Stimulated activated CD4-positive, alpha-beta T cell treated with anti-CD3 and anti-CD28 coated beads, TNF-alpha, amount 100 ng/mL, for 24 hours (primary cell): ENCODE data around the gene GULP1.

Source experiments
- DNase-seq, 3 experiments: peaks; one replicate each; pipeline ENCODE4 v3.0.0-alpha.2; 2020; ENCODE audit warnings: low read depth in 3 of 3

GULP1 gene

DNA sequence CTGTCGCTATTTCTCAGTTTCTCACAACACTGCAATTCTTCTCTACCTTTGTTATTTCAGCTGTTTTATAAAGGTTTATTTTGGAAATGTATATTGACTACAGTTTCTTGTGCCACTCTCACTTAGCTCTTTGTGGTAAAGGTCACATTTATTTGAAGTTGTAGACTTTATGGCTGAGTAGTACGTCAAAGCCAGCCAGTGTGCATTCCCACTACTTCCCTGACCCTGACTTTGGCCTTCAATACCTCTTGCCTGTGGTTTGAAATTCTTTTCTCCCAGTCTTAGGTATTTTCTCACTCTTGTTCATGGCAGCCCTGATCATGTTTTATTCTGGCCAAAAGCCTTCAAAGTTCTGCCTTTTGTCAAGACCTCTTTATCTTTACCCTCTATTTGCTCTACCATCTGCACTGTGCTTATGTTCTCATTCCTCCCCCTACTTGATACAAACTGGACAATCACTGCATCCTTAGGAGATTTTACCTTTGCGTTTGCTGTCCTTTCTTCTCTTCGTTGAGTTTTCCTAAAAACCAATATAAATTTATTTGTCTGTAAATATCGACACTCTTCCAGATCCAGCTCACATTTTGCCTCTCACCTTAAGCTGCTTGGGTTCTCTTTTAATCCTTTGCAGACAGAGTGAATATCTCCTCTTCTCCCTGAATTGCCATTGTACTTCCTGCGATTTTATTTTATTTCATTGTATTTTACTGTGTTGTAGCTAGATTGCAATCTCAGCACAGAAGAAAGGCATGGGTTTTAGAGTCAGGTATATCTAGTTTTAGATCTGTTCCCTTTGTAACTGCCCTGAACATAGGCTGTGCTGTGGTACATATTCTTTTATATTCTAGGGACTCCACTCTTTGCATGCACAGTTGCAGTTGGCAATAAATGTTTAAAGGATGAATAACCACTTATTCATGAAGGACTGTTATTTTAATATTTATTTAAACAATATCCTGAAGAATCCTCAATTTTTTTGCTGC, 31.2 kb downstream of the GULP1 start:
- no peak for DNase-seq

DNA sequence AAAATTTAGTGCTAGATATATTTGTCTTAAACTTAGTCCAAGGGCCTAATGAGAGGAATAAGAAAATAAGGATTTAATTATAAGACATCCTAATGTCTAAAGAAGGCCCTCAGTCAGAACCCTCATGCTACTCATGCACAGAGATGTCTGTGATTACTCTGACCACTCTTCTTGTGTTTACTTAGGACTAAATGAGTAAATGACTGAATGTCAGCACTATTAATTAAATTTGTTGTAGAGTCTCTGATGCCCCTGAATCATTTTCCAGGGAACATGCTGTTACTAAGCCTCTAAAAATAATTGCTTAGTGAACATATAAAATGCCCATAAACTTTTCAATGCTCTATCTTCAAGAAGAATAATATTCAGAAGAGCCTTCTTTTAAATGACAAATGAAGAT, 32.4 kb downstream of the GULP1 start:
- no peak for DNase-seq

DNA sequence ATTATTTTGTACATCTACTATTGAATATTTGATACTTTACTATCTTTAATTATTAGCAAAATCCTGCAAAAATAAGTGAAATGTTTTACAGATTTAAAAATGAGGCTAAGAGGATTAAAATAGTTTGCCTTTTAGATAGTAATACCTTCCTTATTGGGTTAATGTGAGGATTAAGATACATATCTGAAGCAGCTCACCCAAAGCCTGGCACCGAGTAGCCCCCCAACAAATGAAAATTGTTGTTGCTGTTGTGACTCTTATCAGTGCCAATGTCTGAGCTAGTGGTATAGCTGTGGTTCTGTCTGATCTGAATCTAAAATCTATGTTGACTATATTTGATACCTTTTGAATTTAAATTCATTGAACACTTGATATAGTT, 34.6 kb downstream of the GULP1 start:
- DNase-seq = no peak

DNA sequence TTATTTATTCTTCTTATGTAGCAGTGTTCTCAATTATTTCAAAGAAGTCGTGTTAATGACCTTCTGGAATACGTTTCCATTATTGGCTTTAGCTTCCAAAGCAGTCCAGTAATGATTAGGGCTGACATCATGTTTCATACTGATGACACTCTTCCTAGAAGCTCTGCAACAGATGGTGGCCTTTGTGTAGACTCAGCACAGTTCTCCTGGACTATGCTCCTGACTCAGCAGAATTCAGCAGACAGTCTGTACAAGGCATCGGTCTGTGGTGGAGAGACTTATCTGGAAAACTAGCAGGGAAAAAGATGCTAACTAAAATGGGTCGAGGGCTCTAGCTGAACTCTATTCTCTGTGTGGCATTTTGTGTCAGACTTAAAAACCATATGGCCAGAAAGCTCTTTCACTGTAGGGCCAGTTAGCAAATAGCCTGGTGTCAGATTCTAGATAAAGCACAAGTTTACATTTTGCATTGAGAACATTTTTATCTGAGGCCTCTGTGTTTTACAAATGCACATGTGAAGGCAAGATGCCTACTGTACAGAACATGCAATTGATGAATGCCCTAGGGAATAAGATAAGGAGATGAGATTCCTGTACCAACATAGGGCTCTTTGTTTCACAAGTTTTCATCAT, 35.1 kb downstream of the GULP1 start:
- no peak for DNase-seq

DNA sequence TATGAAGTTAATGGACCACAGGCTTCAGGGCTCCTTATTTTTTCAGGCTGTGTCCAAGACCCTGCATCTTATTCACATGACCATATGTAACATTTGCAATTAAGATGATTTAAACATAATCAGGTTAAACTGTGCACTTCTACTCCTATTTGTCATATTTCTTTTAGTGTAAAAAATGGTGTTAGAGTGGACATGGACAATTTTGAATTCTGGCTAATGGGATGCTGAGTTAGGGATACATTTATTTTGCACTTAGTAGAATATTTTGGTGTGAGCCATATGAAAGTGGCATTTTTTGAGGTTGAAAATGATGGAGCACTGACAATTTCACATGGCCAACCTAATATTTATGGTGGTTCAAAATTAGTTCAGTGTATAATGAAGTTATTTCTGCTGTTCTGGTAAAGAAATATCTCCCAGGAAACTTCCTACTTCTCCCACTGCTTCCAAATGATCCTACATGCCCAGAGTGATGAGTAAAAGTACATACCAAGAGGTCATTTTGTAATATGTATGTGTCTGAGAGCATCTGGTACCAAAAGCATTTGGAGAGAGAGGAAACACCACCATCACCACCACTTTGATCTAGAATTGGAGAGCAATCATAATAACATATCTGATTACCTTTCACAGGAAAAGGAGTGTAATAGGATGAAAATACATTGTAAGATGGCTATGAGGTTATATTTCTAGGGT, 36.0 kb downstream of the GULP1 start:
- no peak for DNase-seq

DNA sequence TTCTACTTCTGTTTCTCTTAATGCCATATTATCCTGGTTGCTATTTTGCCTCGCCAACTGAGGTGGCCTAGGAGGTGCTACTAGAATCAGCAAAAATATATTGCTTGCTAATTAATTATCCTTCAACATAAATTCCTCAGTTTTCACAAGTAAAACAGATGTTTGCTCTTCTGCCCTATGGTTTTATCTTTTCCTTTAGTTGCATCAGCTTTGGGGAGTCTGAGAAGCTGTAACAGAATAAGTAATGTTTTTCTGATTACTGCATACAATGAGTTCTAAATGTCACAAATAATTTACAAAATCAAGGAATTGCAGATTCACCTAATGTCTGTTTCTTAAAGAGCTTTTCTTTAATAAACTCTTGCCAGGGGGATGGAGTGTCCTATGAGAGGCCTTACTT, 36.7 kb downstream of the GULP1 start:
- DNase-seq = no peak

DNA sequence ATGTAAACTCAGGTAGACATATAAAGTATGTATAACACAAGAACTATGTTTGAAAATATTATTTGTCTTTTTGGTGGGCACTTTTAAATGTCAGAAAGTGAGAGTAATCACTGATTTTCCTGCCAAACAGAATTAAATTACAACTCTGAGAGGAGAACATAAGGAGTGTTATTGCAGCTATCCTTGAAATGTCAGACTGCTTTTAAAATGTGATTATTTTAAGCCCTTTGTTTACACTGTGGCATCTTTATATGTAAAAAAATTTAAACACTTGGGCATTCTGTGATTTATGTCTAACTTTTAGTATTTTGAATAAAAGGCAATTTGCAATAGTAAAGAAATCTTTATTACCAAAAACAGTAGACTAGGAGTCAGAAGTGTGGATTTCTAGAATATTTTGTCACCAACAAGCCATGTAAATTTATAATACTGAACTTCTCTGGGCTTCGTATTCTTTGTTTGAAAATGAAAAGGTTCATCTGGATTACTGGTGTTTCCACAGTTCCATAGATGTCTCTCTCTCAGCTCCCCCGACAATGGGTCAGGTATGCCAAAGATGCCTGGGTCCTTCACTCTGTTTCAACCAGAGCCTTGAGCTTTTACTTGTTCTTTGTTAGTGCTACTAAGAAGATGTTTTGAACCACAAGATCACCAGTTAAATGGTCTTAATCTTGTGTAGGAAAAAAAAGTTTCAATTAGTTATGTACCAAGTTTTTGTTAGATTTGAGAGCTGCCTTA, 38.8 kb downstream of the GULP1 start:
- DNase-seq = no peak

DNA sequence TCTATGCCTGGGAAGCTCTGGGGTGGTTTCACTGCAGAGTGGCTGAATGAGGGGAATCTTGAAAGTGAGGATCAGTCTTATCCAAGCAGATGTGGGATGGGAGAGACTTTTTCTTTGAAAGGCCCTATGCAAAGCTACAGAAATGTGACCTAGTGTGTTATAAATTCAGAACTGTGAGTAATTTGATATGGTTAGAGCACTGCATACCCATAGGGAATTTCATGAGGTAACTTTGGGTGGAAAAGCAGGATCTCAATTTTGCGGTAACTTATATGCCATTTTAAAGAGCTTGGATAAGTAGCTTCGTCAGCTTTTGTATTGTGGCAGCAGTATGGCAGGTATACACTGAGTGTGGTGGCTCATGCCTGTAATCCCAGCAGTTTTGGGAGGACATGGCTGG, 40.9 kb downstream of the GULP1 start:
- DNase-seq = no peak

DNA sequence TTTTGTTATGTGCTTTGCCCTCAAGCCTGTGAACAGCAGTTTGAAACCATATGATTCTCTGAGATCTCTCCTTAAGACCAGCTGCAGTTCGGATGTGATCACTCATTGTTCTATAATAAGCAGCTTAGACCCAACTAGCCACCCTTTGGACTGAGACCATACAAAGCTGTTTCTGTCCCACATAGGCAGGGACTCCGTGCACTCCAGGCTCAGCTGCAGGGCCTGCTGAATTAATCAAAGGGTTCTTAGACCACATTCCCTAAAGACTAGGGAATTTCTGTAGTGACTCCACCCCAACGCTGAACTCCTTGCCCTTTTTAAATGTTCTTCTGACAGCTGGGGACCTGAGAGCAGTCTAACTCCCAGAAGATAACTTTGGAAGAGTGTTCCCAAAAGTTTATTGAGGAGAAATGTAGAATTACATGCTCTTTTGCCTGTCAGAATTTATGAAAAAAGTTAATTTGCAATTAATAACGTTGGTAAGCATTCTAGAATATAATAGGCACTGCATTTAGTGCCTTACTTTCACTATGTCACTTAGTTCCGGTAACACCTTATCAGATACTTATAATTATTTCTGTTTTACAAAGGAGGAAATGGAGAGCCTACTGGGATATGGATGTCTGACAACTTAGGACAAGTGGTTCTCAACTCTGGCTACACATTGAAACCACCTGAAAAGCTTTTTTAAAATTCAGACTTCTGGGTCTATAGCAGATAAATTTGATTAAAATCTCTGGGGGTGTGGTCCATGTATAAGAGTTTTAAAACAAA, 42.3 kb downstream of the GULP1 start:
- DNase-seq = no peak

DNA sequence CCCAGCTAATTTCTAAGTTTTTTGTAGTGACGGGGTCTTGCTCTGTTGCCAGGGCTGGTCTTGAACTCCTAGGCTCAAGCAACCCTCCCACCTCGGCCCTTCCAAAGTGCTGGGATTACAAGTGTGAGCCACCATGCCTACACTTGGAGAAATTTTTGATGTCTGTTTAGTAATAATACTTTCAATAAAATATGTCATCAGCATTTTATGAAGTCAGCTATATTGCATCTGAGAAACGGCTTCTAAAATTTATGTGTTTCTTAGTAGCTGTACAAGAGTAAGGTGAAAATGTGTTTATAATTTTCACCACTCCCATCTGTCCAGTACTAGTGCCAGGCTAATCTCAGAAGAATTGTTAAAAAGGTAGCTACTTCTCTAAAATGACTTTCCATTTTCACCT, 46.8 kb downstream of the GULP1 start:
- no peak for DNase-seq

DNA sequence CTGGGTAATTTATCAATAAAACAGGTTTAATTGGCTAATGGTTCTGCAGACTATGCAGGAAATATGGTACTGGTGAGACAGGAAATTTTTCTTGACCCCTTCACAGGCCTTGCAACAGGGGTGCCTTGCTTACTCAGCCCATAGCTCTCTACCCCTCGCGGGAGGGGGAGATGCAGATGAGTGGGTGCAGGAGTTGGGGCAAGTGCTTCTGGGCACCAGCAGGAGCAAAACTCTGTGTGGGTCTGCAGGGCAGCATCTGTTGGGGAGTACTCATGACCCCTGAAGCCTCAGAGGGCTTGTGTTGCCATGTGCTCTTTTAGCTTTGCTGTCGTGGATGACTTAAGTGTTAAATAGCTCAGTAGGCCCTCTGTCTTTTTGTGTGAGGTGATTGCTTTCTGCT, 48.6 kb downstream of the GULP1 start:
- DNase-seq = no peak

DNA sequence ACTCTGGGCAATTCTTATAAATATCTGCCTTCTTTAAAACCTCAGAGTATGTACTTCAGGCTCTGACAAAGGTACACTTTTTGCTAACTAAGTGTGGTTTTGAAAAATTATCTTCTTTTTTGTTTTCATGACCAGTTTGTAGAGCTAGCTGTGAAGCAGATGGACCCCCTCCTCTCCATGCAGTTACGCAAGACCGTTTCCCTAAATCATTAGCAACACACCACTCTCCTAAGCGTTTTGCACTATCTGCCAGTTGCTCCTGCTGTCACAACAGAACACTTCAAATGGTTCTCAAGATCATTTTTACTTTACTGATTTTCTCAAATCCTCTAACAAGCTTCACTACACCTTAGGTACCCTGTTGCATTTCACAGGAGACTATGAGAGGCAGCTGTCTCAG, 53.3 kb downstream of the GULP1 start:
- DNase-seq = no peak

DNA sequence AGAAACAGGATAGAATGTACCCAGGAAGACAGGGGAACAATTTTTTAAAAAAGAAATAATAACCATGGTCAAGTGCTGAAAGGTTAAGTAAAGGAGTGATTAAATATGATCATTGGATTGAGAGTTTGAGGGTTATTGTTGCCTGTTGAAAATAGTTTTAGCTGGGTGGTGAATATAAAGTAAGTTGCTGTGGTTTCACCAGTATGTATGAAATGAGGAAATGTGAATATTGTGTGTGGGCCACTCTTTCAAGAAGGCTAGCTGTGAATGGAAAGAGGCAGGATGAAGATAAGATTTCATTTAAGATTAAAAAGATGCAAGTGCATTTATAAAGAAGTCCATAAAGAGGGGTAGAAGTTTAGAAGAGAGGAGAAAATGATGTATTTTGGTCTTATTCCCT, 53.8 kb downstream of the GULP1 start:
- no peak for DNase-seq

DNA sequence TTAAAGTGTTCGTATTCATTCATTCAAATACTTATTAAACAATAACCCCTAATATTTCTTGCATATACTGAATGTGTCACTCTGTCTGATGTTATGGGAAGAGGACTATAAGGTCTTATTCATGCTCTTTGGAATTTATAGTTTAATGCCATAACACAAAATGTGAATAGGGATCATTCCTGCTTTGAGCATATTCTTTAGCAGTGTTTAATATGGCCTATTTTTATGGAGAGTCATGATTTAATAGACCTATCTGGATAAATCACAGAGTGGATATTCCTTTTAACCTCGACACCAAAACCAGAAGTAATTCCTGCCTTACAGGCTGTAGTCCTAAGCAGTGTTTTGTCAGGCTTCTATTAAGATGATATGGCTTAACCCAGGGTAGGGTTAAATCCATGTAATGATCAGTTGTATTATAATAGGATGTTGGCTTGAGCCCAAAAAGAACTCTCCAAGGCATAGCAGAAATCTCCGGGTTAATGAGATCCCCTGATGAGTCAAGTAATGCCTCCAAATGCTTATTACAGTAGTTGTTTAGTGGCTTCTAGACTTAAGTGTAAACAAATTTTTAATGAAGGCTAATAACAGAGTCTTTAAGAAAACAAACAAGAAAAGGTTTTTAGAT, 54.3 kb downstream of the GULP1 start:
- DNase-seq = no peak

DNA sequence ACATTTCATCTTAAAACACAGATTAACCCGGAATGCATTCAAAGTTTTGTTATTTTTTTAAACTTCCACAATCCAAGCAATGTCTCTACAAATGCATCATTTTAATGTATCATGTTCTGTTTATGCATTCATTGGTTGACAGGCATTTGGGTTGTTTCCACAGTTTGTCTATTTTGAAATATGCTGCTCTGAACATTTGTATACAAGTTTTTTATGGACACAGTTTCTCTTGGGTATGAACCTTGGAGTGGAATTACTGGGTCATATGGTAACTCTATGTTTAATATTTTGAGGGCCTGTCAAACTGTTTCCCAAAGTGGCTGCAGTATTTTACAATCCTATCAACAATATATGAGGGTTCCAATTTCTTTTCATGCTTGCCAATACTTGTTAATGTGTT, 57.3 kb downstream of the GULP1 start:
- no peak for DNase-seq

DNA sequence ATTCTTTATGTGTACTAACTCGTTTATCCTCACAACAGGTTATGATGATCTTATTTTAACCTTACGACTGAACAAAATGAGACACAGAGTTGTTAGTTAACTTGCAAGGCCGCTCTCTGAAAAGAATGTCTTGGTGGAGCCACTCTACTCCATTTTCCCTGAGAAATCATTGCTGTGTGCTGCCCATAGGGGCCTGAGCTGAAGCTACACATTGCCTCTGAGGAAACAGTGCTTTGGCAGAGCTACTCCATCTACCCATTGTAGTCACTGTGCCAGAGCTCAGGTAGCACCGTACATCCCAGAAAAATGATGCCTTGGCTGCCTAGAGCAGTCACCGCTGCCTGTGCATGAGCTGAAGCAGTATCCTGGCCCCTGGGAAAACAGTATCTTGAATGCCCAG, 61.6 kb downstream of the GULP1 start:
- no peak for DNase-seq

DNA sequence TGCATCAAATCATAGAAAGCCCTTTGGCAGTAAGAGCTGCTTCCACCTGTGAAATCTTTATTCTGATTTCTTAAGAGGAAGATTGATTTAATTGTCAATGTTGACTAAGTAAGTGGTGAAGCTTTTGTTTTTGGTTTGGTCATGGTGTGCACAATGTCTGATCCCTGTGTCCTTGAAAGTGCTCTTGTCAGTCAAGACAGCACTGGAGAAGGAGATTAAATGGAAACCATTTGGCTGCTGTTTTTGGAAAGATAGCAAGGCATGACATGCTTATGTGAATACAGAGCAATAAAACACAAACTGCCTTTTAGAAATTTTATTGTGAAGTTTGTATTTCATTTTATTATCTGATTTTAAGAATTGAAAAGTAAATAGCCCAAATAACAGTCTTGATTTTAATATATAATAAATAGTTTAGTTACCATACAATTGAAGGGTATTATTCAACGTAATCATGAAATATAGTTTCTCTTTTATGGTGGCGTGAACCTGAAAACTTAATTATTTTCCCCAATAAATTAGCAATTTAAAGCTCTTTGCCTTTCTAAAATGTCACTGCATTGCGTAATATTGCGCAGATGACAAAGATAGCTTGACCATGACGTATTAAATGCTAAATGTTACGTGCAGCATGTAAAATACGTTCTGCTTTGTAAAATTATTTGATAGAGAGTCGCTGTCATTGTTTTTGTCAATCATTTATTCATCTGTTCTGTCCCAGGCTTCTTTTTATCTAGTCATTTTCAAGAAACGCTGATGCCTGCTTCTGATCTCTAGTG, 69.0 kb downstream of the GULP1 start:
- no peak for DNase-seq

DNA sequence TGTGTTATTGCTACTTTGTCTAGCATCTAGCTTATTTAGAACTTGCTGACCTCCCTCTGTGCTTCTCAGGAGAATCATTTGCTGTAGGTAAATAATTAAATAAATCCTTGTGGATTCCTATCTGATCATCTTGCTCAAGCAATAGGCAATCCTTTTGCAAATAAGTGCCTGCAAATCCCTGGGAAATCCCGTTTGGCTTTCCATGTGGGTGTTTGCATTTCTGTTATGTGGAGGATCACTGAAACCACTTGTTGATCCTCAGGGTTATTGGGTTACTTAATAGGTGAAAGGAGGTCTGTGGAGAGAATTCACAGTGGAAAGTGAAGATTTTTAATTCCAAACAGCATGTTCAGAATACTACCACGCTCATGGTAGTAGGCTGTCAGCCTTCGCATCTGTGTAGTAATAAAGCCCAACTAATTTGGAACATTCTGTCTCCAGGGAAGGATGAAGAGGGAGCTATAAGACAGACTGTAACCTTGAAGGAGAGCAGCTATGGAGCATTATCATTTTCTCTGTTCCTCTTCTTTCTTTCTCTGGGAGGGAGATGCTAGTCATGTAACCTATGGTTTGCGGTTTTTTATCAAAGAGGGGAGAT, 72.5 kb downstream of the GULP1 start:
- DNase-seq = no peak

DNA sequence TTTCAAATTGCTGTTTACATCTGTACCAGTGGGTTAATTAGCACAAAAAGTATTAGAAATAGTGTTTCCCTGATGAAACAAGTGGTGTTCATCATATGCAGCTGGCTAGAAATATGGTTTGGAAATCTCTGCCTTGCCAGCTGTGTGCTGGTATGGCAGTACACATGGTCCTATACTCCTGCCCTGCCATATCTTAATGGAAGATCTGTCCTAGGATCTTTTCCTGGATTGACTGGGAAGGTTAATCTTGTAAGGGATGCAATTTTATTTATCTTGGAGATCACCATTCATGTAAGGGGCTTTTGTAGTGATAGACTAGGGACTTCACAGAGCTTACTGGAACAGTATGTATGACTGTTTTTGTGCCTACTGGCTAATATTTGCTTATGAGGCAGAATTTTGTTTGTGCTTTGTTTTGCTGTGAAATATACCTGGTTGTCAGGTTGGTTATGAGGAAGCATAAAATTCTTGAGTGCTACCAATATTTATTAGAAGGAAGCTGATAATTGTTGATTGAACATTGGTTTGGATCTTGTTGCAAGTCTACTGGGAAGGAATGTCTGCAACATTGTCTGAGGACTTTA, 73.5 kb downstream of the GULP1 start:
- no peak for DNase-seq
